Endothelial cell (in vitro differentiated cells): ENCODE measurements around the gene ACAP3. TPM values are rescaled to one million over a fixed set of nuclear protein-coding genes. Genes with fewer than 3 reads are reported as not detected.
A peak's percentile ranks its signal among the peaks of the same experiment; 100 is the strongest.

ENCODE experiments used
- DNase-seq: peaks from one replicate; pipeline ENCODE4 v3.0.0; 2021; ENCODE audit warnings: low spot score
- H3K27ac Mint-ChIP-seq: one replicate; pipeline ENCODE4 v1.8.0; 2021; ENCODE audit warnings: mixed read lengths, inconsistent platforms; ENCODE audit not compliant: unreplicated experiment
- H3K27me3 Mint-ChIP-seq: one replicate; pipeline ENCODE4 v1.8.0; 2021; ENCODE audit warnings: mild to moderate bottlenecking, moderate library complexity, mixed read lengths, inconsistent platforms; ENCODE audit not compliant: unreplicated experiment
- H3K36me3 Mint-ChIP-seq: one replicate; pipeline ENCODE4 v1.8.0; 2021; ENCODE audit warnings: mild to moderate bottlenecking, low read depth, mixed read lengths, inconsistent platforms; ENCODE audit not compliant: unreplicated experiment
- H3K4me1 Mint-ChIP-seq: one replicate; pipeline ENCODE4 v1.8.0; 2021; ENCODE audit warnings: mild to moderate bottlenecking, mixed read lengths, inconsistent platforms; ENCODE audit not compliant: unreplicated experiment
- H3K4me3 Mint-ChIP-seq: one replicate; pipeline ENCODE4 v1.8.0; 2021; ENCODE audit warnings: mild to moderate bottlenecking, mixed read lengths, inconsistent platforms; ENCODE audit not compliant: unreplicated experiment
- H3K9me3 Mint-ChIP-seq: one replicate; pipeline ENCODE4 v1.8.0; 2021; ENCODE audit warnings: mixed read lengths, inconsistent platforms; ENCODE audit not compliant: unreplicated experiment
- total RNA-seq: library from RNA; stranded (reverse); fragmentation: NEBNext Ultra II Directional; extraction: Animal tissue kit (Norgen Biotek cat#: 25700); gene quantifications from one replicate; pipeline ENCODE4 v1.2.1, GENCODE V29; 2021; ENCODE audit not compliant: unreplicated experiment
- TF ChIP-seq, protein P1 (sequence below): fragments of 200-600 bp; sonication (generic); IDR thresholded peaks from one replicate; pipeline ENCODE4 v1.5.0; 2021; ENCODE audit warnings: antibody characterized with exemption; ENCODE audit not compliant: unreplicated experiment

ACAP3 gene
- total RNA-seq, 1 donor from 2014 or later = 54.0 TPM

DNA sequence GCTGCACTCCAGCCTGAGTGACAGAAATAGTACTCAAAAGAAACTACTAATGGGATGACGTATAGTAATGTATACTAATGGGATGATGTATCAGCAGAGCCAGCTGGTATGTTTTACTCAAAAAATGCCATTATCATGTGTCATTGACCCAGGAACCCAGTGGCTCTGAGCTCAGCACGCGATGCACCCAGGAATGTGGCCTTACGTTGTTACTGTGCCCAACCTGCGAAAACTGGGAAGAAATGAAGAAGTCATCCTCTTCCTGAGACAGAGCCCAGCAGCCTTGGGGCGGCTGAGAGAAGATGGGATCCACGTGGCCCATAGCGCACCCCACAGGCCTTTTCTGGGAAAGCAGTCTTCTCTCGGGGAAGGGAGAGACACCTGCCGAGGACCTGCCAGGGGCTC lies 42.9 kb downstream of the ACAP3 start:
- H3K9me3 Mint-ChIP-seq = no peaks in the 10 kb centered on the region
- H3K4me1 Mint-ChIP-seq = peaks cover 7% of the 10 kb centered on the region
- H3K36me3 Mint-ChIP-seq = peaks cover 39% of the 10 kb centered on the region
- peak overlapping the region; percentile 42 for H3K4me3 Mint-ChIP-seq
- H3K27ac Mint-ChIP-seq = no peak overlapping the region
- peaks cover 3% of the 10 kb centered on the region for H3K27me3 Mint-ChIP-seq
- TF ChIP-seq, protein P1, sequence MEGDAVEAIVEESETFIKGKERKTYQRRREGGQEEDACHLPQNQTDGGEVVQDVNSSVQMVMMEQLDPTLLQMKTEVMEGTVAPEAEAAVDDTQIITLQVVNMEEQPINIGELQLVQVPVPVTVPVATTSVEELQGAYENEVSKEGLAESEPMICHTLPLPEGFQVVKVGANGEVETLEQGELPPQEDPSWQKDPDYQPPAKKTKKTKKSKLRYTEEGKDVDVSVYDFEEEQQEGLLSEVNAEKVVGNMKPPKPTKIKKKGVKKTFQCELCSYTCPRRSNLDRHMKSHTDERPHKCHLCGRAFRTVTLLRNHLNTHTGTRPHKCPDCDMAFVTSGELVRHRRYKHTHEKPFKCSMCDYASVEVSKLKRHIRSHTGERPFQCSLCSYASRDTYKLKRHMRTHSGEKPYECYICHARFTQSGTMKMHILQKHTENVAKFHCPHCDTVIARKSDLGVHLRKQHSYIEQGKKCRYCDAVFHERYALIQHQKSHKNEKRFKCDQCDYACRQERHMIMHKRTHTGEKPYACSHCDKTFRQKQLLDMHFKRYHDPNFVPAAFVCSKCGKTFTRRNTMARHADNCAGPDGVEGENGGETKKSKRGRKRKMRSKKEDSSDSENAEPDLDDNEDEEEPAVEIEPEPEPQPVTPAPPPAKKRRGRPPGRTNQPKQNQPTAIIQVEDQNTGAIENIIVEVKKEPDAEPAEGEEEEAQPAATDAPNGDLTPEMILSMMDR = no peak
- no peak for DNase-seq

- Mint-ChIP-seq H3K4me1 (peaks cover 5% of the 10 kb centered on the region), H3K27me3 (peaks cover 5% of the 10 kb centered on the region), H3K36me3 (peaks cover 43% of the 10 kb centered on the region), H3K4me3 (no peak overlapping the region), H3K27ac (no peak overlapping the region), H3K9me3 (no peaks in the 10 kb centered on the region)
- TF ChIP-seq, protein P1 = no peak
- DNase-seq = no peak
These were observed 43.7 kb downstream of the ACAP3 start for GRCh38 chr1:1264026-1264425.

- Mint-ChIP-seq H3K4me3 (no peak overlapping the region), H3K9me3 (no peaks in the 10 kb centered on the region), H3K27ac (no peak overlapping the region), H3K27me3 (peaks cover 6% of the 10 kb centered on the region), H3K36me3 (peaks cover 45% of the 10 kb centered on the region), H3K4me1 (peaks cover 5% of the 10 kb centered on the region)
- TF ChIP-seq, protein P1 = no peak
- no peak for DNase-seq
These were observed 45.0 kb downstream of the ACAP3 start for GRCh38 chr1:1262758-1263157.

DNA sequence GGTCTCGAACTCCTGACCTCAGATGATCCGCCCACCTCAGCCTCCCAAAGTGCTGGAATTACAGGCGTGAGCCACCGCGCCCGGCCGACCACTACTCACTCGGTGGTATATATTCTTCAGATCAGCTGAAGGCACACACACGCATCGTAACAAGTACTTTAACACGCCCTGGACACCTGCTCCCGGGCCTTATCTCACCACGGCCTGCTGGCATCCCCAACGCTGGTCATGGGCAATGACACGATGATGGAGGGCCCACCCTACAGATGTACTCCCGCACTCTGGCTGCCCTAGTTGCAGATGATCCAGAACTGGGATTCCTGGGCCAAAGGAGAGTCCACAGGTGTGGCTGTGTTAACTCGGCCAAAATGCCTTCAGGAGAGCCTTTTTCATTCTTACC lies 45.7 kb downstream of the ACAP3 start:
- TF ChIP-seq, protein P1 = no peak
- Mint-ChIP-seq H3K36me3 (peaks cover 45% of the 10 kb centered on the region), H3K4me1 (peaks cover 5% of the 10 kb centered on the region), H3K27ac (no peak overlapping the region), H3K9me3 (no peaks in the 10 kb centered on the region), H3K4me3 (no peak overlapping the region), H3K27me3 (peaks cover 6% of the 10 kb centered on the region)
- DNase-seq = no peak

GRCh38 chr1:1260843-1261560 lies 46.7 kb downstream of the ACAP3 start:
- H3K9me3 Mint-ChIP-seq = no peaks in the 10 kb centered on the region
- H3K27ac Mint-ChIP-seq = peak overlapping the region; percentile 64
- TF ChIP-seq, protein P1 = no peak

More at GRCh38 chr1:1260843-1261560, 46.7 kb downstream of the ACAP3 start:
- Mint-ChIP-seq H3K36me3 (peaks cover 45% of the 10 kb centered on the region), H3K27me3 (peaks cover 8% of the 10 kb centered on the region), H3K4me3 (peak overlapping the region; percentile 27), H3K4me1 (peaks cover 5% of the 10 kb centered on the region)
- DNase-seq = no peak
